ENCODE data around the gene TMEM39A.

The TMEM39A gene, protein sequence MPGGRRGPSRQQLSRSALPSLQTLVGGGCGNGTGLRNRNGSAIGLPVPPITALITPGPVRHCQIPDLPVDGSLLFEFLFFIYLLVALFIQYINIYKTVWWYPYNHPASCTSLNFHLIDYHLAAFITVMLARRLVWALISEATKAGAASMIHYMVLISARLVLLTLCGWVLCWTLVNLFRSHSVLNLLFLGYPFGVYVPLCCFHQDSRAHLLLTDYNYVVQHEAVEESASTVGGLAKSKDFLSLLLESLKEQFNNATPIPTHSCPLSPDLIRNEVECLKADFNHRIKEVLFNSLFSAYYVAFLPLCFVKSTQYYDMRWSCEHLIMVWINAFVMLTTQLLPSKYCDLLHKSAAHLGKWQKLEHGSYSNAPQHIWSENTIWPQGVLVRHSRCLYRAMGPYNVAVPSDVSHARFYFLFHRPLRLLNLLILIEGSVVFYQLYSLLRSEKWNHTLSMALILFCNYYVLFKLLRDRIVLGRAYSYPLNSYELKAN

DNA sequence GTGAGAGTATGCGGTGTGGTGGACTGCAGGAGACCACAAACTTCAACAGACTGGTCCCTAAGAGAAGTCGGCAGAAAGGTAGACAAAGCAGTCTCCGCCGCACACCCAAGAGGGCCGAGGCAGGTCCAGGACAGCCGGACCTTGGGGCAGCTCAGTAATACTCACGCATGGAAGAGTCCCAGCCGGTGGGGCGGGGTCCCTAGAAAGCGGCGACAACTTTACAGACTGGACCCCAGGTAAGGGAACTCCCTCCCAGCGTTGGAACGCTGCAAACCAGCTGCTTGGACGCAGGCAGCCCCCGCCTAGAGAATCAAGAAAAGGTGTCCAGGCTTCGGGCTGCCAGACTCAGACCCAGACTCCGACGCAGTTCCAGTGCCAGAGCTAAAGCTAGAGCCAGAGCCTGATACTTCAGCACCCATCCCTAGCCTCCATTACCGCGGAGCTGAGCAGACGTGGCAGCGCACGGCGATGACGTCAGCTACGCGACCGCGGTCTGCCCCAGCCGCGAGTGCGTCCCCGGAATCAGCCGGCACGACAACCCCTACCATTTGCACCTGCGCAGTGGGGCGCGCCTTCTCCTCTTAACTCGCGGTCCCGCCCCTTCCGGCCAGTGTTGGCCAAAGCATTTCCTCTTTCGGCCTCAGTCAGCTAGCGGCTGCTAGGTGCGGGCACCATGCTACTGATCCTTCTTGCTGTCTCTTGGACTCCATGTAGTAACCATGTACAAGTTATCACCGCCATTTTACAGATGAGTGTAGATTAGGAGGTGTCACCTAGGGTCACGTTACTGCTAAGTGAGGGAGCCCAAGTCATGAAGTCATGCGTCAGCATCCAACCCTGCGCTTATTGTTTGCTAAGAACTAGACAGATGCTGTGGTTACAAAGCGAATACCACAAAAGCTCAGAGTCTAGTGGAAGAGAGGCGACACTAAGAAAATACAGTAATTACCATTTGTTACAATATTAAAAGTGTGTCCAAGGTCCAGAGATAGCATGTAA lies at the start of gene TMEM39A:
TMEM39A (minus strand) TSS at position 445 of the 999 bp plus-strand sequence. CDS start 1,541 bp downstream, outside the sequence.
- peak; percentile 99 for DNase-seq

DNA sequence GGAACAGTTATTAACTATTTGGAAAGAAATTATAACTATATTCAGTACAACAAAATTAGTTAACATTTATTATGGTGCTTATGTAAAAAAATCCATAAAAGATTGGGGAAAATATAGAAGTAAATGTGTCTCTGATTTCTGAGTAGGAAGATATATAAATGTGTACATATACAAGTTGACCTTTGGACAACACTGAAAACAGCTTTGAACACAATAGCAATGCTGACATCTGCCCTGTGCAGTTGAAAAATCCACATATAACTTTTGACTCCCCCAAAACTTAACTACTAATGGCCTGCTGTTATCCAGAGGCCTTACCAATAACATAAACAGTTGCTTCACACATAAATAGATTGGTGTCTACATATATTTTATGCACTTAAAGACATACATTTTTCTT lies 47.3 kb upstream of the TMEM39A start:
- DNase-seq, result no peak

DNA sequence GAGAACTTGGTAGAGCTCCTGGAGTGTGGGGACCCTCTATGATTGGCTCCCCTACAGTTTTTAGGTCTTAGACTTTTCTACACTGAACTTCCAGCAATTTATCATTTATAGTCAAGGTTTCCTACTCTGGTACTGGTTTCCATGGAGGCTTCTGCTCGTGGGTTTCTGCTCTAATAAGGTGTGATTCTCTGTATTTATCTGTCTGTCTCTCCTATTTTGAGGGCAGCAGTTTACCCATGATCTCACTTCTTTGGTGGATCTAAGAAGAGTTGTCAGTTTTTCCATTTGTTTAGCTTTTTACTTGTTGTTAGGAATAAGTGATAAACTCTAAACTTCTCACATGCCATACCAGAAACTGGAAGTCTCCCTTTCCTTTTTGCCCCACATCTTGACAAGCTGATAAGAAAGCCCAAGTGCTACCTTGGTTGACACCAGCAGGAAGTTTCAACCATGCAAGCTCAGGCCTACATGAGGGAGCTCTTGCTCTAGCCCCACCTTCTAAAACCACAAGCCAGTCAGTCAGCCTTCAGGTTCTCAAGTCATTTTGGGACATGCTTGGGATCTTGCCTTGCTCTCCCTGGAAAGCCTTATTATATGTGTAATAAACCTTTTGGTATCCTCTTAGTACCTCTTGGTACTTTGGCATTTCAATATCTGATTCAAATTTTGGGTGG lies 44.9 kb upstream of the TMEM39A start:
- peak; percentile 87 for DNase-seq

DNA sequence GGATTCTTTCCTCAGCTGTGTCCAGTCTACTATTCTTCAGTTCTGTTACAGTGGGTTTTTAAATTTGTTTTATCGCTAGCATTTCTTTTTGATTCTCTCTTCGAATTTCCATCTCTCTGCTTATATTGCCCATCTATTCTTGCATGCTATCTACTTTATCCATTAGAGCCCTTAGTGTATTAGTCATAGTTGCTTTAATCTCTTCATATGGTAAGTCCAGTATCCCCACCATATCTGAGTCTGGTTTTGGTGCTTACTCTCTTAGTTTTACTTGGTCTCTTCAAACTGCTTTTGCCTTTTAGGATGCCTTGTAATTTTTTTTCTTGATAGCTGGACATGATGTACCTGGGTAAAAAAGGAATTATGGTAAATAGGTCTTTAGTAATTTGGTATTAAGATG lies 44.0 kb upstream of the TMEM39A start:
- no peak for DNase-seq

DNA sequence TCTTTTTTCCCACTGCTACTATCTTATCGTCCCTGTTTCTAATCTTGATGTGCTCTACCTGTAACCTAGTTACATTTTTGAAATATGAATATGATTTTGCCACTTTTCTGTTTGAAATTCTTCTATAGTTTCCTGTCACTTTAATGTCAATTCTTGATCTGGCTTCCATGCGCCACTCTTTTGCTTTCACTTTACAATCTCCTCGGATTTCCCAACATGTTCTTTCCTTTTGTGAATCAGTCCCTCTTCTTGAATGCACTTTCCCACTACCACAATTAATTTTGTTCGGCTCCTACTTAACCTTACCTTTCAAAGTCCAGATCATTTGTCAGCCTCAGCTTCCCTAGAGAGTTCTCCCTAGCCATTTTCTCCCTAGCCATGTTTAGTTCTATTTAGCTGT lies 43.2 kb upstream of the TMEM39A start:
- DNase-seq, result no peak

DNA sequence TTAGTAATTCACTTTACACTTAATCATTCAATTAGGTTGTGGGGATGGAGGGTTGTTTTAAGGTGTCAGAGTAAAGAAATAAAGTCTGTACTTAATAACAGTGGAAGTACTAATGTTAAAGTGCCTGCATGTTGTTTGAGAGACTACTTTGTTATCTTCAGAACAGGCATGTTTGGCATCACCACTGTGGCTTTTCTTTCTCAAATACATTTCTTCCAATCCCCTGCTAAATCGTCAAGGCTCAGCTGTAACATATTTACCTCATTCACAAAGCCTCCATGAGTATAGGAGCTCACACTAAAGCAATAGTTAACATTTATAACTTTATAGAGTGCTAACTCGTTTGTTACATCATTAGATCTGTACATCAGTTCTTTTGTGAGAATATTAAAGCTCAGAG lies 37.5 kb upstream of the TMEM39A start:
- DNase-seq, result peak; percentile 42

DNA sequence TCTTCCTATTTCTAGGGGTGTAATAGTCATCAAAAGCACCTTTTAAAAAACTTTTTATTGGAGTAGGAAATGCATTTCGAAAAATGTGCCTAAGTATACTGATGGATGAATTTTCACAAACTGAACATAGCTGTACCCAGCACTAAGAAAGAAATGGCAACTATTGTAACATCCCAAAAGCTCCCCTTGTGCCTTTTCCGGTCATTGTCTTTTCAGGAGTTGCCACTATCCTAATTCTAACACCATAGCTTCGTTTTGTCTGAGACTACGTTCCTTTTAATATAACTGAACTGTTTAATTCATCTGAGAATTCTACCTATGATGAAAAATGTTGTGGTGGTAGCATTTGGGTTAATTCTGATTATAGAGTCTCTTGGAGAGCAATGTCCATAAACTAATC lies 36.9 kb upstream of the TMEM39A start:
- no peak for DNase-seq

DNA sequence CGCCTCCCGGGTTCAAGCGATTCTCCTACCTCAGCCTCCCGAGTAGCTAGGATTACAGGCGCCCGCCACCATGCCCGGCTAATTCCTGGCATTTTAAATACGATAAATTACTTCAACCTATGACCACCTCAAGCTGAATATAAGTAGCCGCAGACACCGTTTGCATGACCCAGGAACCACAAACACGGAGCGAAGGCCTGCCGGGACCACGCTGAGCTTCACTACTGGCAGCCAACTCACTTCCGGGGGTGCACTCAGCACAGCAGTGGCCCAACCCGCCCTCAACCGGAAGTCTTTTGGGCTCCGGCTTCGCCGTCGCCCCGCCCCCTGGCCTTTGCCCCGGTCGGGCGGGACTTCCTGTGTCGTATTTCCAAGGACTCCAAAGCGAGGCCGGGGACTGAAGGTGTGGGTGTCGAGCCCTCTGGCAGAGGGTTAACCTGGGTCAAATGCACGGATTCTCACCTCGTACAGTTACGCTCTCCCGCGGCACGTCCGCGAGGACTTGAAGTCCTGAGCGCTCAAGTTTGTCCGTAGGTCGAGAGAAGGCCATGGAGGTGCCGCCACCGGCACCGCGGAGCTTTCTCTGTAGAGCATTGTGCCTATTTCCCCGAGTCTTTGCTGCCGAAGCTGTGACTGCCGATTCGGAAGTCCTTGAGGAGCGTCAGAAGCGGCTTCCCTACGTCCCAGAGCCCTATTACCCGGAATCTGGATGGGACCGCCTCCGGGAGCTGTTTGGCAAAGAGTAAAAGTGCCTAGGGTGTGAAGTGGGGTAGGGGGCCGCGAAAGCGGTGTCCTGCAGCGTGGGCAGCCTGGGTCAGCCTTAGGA lies 35.0 kb upstream of the TMEM39A start, which contains the start of gene TIMMDC1:
TIMMDC1 (plus strand) TSS at position 362 of the 826 bp plus-strand sequence; CDS start at position 549, 187 bp downstream.
- DNase-seq, result peak; percentile 98

DNA sequence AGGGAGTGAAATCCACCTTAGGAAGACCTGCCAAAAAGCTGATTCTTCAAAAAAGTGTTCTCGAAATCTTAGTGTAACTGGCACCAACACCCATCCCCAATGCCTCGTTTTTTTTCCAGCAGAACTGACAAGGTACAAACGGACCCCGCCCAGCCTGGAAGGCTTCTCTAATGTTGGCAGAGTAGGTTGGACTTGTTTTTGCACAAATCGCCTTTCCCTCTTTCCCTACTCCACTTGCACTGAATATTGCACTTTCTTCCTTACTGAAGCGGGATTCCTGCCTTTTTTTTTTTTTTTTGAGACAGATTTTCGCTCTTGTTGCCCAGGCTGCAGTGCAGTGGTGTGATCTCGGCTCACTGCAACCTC lies 34.4 kb upstream of the TMEM39A start:
- peak; percentile 59 for DNase-seq

DNA sequence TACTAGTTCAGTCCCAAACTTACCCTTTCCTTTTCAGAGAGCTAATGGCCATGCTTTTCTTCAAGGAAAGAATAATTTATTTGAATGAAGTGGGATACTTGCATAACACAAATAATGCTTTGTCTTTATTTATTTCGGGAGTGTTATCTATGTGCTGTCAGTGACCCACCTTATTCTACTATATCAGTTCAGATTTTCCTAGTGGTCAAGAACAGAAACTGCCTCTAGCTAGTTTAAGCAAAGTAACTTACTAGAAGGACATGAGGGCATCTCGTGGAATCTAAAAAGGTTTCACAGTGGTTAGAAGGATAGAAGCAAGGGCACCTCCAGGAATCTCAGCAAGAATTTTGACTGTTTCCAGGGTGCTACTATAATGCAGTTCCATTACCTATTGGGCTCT lies 31.2 kb upstream of the TMEM39A start:
- no peak for DNase-seq

DNA sequence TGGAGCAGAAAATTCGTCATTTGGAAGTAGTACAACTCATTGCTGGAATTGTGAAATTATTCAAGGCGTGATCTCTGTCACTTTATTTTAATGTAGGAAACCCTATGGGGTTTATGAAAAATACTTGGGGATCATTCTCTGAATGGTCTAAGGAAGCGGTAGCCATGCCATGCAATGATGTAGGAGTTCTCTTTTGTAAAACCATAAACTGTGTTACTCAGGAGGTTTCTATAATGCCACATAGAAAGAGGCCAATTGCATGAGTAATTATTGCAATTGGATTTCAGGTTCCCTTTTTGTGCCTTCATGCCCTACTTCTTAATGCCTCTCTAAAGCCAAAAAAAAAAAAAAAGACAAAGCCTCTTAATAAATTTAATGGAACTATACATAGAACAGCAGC lies 29.4 kb upstream of the TMEM39A start:
- no peak for DNase-seq

DNA sequence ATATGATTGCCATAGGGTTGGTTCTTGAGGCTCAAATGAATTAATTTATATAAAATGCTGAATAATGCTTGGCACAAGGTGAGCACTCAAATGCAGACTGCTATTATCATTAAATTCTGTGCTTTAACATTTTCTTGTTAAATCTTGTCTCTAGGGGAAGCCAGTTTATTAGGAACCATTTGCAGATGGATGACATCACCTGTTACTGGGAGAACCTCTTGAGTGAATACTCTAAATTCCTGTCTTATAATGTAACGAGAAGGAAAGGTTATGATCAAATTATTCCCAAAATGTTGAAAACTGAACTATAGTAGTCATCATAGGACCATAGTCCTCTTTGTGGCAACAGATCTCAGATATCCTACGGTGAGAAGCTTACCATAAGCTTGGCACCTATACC lies 28.7 kb upstream of the TMEM39A start:
- DNase-seq, result no peak

DNA sequence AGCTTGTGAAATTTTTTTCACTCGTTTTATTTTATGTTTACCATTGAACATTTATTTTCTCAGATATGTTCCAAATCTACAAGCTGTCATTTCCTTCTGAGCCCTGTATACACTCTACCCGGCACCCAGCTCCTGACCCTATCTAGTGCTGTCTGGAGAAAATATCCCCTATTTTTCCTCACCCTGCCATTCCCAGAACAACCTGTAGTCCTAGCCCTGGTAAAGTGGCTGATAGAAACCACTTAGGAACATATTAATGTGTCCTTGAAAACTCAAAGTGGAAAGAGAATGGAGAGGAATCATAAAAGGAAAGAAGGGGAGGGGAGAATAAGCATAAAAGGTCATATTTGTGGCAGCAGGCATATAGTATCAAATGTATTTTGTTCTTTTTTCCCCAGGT lies 26.7 kb upstream of the TMEM39A start:
- DNase-seq, result no peak

DNA sequence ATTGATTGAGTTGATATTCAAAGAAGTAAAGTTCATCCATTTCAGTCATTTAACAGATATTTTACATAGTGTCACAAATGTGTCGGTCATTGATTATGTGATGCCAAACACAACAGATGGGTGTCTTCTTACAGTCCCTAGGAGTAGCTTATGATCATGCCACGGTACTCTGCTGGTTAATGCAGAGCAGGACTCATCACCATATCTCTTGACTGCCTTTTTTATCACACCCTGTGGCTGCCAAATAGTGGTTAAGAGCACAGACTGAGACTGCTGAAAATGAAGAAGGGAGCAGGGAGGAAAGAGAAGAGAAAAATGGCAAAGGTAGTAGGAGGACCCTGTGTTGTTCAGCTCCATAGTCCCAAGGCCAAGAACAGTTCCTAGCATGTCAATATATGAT lies 22.1 kb upstream of the TMEM39A start:
- DNase-seq, result no peak

DNA sequence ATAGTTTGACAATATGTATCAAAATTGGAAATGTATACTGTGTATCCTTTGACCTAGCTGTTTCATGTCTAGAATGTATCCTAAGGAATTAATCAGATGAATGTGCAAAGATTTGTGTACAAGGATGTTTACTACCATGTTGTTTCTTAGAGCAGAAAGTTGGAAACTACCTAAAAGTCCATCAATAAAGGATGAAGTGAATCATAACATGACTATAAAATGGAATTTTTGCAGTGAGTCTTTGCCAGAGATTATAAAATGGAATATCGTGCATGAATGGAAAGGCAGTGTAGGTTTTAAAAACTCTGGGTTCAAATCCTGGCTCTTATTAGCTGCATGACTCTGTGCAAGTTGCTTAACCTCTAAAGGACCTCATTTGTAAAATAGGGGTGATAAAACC lies 19.7 kb upstream of the TMEM39A start:
- no peak for DNase-seq

DNA sequence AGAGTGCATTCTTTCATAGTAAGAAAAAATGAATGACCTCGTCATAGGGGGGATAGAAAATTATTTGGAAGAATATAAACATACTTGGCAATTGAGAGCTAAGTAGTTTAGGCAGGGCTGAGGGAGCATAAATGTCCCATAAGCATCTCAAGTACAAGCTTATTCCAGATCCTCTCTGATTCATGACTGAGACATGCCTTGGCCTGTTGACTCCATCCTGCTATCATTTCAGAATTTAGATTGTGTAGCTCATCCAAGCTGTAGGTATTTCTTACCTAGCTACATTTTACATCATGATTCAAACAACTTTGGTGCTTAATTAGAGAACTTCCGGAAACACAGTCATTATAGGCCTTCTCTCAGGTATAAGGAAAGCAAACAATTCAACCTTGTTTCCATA lies 17.7 kb upstream of the TMEM39A start:
- DNase-seq, result no peak

DNA sequence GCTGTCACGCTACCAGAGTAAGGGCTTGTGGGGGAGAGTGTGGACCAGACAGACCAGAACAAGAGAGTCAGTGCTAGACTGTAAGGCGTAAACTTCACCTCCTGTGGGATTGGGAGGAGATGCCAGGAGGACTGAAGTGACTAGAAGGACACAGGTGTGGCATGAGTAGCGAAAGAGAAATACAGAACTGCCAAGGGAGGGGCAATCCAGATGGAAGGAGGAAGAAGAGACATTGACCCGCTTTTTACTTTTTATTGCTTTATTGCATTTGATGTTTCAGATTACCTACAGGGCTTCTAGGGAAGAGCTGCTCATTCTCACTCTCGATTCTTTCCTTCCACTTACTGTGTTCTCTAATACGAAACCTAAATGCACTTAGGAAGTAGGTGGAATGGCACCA lies 7.5 kb upstream of the TMEM39A start:
- DNase-seq, result no peak

DNA sequence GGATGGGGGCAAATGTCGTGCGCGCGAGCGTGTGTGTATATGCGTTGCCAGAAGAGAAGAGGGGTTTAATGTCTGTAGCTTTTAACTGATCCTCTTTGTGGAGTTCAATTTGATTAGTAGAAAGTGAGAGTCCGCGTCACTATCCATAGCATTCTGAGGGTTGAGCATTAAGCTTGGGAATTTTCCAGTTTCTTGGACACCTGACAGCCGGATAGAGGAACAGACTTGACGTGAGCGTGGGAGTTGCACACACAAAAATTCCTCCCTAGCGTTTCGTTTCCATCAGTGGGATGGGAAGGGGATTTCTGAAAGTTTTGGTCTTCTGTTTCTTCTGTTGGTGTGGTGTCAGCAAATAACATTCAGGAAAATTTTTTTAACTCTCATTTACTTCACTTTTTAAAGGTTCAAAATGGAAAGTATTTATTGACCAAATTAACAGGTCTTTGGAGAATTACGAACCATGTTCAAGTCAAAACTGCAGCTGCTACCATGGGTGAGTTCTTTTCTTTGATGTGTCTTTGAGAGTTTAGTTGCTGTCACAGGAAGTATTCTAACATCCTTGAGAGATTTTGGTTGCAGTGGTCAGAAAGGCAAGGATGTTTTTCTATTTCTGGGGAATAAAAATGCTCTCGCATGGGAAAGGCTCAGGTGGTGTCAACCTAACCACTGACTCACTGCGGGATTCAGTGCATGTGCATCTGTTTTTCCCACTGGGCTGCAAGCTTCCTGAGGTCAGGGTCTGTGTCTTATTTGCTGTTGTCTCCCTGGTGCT lies 6.2 kb upstream of the TMEM39A start:
- DNase-seq, result peak; percentile 11

DNA sequence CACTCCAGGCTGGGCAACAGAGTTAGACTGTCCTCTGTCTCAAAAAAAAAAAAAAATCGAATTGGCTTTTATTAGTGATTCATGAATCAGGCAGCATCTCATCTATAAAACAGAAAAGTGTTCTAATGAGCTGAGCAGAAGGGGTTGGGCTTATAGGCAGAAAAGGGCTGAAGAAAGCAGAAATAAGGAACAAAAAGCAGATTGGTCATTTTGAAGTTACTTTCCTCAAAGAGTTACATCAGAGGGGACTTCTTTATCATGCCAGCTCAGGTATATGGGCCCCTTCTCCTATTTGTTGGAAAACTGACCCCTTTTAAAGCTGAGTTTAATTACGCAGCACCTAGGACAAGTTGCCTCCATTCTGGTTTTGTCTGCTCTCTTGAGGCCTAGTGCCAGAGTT lies 4.6 kb upstream of the TMEM39A start:
- DNase-seq, result no peak

DNA sequence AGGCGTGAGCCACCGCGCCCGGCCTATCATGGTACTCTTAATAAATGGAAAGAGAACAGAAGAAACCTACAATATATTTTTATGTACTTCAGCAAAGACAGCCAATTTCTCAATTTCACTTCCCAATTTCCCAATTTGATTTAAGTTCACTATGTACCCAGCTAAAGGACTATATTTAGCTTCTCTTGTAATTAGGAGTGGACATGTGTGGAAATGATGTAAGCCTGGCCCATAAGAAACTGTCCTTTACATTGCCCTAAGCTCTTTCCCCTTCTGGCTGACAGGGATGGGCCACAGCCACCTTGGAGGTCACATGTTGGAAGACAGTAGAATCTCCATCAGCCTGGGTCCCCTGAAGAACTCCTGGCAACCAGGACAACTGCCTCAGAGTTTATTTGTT lies 6.2 kb downstream of the TMEM39A start:
- no peak for DNase-seq

DNA sequence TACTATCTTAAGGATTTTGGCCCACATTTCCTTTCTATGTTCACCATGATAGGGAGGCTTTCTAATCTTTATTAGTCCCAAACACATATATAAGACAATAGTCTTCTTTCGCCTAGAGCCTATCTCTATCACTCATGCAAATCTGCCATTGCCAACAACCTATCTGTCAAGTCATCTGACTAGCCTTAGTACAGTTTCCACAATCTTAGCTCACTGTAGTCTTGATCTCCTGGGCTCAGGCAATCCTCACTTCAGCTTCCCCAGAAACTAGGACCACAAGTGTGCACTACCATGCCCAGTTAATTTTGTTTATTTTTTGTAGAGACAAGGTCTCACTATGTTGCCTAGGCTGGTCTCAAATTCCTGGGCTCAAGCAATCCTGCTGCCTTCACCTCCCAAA lies 6.9 kb downstream of the TMEM39A start:
- no peak for DNase-seq
